Activated CD4-positive, alpha-beta T cell treated with anti-CD3 and anti-CD28 coated beads for 4 hours (primary cell): ENCODE data around the gene KIFC3.
"Not testable (repeated sequence)": the region's sequence is repeated elsewhere in the genome, so short reads cannot be mapped to it uniquely, and the experiment has no call there.

Source experiments
- DNase-seq, 2 donors: peaks; one replicate each; pipeline ENCODE4 v3.0.0-alpha.2; 2020

Gene KIFC3

DNA sequence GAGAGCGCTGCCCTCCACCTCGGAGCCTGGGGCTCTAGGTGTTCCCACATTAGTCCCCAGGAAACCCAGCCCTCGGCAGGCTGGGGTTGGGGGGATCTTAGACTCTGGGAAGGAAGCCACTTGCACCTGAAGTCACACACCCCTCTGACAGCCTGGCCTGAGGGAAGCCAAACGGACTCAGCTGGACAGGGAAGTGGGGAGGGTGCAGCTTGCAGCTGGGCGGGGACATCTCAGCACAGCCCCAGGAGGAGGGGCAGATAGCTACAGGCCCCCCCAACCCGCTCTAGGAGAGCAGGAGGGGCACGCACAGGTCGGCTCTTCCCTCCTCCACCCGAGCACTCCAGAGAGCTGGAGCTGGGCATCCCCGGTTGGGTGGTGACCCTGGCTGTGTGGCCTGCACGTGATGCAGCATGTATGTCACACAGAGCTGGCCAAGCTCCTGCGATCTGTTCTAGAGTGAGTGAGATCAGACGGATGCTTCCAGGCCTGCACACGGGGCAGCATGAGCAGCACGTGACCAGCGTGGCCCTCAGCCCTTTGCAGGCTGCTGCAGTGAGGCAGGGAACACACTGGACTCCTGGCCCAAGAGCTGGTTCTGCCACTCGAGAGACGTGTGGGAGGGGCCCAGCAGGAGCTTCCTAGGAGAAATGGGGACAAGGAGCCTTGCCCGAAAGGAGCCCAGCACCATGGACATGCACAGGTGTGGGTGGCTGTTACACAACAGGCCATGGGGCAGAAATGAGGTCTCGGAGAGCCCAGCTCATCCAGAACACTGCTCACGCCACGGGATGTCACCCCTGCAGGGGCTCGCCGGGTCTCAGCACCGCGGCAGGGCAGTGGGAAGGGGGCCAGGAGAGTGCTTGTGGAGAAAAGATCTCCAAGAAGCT is 15.4 kb downstream of the KIFC3 start:
- no peak for DNase-seq

DNA sequence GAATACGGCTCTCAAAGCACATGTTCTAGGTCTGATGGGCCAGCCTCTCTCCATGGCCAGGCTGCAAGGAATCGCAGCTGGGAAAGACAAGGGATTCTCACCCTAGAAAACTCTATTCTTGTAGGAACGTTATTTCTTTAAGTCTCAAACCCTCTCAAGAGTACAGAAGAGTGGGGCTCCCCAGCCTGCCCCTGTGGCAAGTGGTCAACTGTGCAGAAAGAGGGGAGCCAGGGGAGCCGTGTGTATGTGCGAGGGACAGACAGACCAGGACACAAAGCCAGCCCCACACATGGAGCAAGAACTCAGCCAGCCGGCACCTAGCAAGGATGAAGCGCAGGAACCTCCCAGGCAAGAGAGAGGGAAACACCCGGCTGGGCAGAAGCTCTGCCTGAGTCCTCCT is 16.4 kb downstream of the KIFC3 start:
- DNase-seq, result no peak

DNA sequence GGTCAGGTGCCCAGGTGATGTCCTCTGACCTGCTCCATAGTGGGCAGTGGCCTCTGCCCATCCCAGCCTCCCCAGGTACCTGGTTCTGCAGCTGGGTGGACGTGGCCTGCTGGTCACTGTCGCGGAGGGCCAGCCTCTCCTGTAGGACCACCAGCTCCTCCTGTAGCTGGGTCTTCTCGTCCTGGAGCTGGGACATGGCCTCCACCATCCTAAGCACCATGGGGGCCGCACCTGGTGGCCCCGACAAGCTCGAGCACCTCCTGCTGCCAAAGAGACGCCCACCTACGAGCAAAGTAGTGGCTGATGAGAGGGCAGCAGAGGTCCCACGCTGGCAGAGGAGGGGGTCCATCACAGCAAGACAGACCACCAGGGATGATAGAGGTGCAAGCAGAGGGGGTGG is 16.9 kb downstream of the KIFC3 start:
- DNase-seq, result no peak

DNA sequence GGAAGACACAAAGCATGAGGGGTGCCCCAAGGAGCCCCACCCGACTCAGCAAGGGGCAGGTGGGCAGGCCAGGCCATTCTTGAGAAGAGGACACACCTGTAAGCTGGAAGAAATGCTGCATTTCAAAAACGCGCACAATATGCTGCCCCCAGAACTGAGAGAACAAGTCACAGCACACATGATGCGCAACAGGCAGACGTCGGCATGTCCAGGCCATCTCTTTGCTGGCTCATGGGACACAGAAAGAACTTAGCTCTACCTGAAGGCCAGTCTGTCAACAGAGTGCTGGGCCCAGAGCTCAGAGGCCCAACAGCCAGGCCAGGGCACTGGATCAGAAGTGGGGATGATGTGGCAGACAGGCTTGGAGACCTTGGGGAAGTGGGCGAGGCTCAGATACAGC is 18.0 kb downstream of the KIFC3 start:
- DNase-seq, result no peak

DNA sequence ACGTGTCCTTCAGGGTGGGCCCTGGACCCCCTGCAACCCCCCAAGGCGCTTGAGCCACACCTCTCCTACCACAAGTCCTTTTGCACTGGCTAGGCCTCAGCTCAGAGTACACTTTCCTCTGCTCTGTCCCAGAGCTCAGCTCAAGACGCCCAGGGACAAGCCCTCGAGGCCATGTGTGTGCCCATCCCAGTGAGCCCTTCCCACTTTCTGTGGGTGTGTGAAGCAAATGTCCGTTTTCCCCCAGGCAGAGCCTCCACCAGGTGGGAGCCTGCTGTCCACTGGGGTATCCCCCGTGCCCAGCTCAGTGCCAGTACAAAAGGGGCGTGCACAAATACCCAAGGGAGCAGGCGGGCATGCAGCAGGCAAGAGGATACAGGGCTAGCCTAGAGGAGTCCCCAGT is 18.4 kb downstream of the KIFC3 start:
- DNase-seq, result no peak

DNA sequence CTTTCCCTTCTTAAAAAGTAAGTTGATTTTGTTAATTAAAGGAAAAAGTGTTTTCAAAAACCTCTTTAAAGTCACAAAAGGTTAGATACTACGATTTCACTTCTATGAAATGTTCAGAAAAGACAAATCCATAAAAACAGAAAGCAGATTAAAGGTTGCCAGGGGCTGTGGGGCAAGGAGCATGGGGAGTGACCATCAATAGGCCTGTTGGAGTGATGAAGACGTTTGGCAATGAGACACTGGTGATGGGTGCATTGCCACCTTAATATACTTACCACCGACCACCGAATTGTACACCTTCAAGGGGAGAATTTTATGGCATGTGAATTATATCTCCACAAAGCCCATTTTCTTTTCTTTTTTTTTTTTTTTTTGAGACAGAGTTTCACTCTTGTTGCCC is 19.2 kb downstream of the KIFC3 start:
- DNase-seq, result no peak

DNA sequence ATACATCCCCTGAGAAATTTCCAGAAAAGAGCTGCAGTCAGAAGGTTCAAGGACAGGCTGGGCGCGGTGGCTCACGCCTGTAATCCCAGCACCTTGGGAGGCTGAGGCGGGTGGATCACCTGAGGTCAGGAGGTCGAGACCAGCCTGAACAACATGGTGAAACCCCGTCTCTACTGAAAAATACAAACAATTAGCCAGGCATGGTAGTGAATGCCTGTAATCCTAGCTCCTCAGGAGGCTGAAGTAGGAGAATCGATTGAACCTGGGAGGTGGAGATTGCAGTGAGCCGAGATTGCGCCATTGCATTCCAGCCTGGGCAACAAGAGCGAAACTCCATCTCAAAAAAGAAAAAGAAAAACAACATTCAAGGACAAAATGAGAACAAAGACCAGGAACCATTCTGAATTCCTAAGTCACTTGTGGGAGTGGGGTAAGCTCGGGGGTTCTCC is 19.7 kb downstream of the KIFC3 start:
- not testable (repeated sequence) for DNase-seq

DNA sequence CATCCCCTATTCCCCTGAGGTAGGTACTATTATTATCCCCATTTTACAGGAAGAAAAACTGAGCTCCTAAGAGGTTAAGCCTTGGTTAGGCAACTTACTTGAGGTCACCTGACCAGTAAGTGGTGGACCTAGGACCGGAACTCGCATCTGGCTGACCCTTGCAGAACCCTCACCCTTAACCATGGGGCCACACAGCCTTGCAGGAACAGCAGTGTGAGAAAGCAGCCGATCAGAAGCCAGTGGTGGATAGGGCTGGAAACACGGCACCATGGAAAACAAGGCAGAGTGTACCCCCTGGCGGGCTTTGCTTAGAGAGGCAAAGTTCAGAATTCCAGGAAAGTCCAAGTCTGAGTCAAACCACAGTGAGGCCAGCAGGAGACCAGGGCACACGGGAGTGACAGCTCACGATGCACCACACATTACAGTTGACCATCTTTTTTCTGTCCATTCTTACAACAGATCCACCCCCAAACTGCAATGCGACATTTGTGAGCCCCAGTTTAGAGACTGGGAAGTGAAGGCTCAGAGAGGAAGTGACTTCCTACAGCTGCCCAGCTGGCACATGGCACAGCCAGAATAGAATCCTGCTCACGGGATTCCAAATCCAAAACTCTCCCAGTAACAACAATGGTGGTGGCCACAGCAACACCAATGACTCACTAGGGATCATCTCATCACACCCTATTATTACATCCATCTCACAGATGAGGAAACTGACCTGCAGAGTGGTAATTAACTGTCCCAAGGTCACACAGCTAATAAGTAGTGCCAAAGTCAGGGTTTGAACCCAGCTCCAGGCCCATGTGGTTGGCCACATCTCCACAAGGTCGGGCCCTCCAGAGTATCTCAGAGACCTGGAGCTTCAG is 20.3 kb downstream of the KIFC3 start:
- DNase-seq, result no peak

DNA sequence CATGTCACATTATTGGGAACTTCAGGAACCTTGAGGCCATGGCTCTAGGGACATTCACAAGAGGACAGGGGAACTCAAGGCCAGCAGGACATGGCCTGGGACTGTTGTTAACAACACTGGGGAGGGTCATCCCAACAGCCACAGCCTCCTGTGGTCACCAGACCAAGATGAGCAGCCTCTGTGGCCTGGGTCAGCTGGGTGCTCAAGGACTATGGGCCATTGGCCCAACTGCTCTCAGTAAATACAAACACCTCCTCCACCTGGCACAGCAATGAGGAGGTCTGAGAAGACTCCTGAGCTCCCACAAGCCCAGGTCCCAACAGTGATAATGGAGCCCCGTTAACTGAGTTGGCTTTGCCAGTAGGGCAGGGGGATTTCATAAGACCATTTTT is 20.9 kb downstream of the KIFC3 start:
- no peak for DNase-seq

DNA sequence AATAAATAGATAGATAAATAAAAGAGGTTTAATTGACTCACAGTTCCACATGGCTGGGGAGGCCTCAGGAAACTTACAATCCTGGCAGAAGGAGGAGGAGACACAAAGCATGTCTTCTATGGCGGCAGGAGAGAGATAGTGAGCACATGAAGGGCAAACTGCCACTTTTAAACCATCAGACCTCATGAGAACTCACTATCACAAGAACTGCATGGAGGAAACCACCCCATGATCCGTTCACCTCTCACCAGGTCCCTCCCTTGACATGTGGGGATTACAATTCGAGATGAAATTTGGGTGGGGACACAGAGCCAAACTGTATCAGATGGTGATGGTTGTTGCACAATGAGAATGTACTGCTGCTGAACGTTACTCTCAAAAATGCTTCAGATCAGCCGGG is 22.5 kb downstream of the KIFC3 start:
- not testable (repeated sequence) for DNase-seq

DNA sequence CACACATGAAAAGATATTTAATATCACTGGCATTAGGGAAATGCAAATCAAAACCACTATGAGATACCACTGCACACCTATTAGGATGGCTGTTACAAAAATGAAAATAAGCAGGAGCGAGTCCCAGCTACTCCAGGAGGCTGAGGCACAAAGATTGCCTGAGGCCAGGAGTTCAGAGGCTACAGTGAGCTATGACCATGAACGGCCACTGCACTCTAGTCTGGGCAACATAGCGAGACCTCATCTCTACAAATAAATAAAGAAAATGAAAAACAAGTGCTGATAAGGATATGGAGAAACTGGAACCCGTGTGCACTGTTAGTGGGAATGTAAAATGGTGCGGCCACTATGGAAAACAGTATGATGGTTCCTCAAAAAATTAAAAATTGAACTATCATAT is 23.6 kb downstream of the KIFC3 start:
- no peak for DNase-seq

DNA sequence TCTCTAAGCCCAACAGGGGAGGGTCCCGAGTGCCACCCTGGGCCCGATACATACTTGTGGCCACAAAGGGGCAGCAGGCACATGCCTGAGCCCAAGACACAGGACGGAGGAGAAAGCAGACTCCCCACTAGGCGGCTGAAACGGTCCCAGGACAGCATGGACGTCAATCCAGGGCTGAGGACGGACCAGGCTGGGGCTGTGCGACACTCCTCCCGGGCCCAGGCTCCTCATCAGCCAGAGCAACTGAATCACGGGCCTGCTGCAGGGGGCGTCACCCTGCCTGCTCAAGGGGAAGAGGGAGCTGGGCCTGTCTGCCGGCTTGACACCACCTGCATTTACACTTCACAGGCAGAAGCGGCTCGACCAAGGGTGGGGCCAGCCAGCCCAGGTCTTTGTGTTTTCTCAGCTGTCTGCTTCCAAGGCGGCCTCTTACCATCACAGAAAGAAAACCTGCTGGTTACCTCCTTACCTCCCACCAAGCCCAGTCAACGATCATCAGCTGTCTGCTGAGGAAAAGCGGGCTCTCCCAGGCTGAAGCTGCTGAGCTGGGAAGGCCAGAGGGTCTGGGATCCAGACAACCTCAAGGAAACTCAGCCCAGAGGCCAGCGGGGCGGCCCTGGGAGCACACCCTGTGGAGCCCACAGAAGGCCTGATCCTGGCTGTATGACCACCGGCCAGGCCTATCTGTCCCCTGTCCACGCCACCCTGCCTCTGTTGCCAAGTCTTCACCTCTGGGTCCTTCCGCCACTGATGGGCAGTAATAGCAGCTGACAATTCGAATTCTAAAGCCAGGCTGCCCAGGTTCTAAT is 26.4 kb downstream of the KIFC3 start:
- DNase-seq, result no peak

DNA sequence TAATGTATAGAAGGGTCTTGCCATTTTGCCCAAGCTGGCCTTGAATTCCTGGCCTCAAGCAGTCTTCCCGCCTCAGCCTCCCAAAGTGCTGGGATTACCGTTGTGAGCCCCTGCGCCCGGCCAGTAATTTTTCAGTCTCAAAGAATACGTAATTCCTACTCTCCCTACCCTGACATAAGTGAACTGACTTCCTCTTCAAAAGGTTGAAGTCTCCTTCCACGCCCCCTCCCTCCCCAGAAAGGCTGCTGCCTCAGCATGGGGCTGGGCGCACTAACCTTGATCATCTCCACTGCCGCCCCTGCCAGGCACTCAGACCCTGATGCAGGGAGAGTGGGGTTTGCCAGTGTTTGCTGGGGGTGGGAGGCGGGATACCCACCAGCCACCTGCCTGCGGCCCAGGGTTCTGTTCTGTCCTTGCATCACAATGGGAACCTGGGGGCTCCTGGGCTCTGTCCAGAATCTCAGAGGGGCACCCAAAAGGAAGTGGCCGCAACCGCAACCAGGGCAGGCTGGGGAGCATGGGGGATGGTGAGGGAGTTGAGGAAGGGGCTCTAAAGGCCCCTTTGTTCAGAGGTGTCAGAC is 27.5 kb downstream of the KIFC3 start:
- DNase-seq, result no peak

DNA sequence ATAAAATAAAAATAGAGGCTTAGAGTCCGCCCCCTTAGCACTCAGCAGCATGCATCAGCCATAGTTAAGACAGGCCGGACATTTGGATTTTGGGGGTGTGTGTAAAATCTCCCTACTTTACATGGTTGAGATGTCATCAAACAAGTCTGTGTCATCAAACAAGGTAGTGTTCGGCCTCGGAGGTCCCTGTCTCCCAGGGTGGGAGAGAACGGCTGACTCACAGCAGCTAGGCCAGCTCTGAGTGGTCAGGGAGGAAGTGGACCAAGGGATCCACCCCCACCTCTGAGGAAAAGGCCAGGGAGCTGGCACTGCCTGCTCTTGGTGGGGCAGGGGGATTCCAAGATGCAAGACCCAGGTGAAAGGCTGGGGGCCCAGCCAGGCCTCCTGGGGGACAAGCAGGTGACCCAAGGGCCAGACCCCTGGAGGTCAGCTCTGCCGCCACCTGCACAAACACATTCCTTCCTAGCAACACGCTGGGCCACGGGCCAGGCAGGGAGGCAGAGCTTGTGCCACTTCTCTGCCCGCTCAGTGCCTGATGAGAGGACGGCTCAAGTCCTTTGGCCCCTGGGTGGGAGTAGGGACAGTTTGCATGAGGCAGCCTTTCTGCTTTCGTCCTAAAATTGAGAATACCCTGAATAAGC is 28.5 kb downstream of the KIFC3 start:
- no peak for DNase-seq

DNA sequence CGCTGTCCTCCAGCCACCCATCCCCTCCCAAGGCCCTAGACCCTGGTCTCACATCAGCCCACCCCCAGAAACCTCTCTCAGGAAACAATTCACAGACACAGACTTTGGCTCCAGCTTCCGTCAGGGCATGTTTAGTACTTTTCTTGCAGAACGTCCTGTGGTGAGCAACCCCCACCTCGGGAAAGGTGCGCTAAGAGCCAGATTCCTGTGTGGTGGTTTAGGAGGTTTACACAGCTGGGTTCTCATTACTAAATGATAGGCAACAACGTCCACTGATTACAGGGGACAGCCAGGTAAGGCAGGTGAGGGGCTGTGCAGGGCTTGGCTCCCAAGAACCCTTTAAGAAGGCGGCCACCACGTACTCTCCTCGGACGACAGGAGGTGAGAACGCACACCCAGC is 29.3 kb downstream of the KIFC3 start:
- no peak for DNase-seq

DNA sequence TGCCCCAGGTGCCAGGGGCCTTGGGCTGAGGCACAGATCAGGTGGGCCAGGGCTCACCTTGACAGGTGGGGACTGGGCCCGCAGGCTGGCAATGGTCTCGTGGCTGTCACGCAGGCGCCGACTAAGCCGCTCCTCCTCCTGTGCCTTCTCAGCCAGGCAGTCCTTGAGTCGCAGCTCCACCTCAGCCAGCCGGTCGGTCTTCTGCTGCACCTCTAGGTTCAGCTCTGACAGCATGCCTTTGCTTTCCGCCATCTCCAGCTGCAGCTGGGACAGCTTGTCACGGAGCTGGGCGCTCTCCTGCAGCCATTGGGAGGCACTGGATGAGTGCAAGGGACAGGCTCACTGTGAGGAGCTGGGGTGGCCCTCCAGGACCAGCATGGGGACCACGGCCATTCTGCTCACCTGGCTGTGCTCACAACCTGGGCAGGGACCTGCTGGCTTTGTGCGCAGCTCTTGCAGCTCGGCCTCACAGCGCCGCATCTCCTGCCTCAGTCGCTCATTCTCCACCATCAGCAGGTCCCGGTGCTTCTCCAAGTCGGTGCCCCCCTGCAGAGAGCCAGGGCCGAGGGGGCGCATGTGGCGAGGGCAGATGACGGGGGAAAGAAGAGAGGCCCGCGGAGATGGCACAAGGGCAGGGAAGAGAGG is 31.0 kb downstream of the KIFC3 start:
- no peak for DNase-seq

DNA sequence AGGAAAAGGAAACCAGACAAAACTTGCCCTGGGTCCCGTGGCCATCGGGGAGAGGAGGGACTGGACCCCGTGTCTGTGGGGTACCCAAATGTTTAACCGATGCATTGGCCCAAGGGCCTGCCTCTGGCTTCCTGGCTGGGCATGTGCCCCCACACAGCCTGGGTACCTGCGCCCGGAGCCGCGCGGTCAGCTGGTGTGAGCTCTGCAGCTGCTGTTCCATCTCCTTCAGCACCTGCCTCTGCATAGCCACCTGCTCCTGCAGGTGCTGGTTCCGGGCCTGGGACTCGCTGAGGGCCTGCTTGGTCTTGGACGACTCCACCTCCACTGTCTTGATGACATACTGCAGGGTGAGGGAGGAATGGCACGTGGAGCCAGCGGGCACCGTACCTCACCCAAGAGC is 31.9 kb downstream of the KIFC3 start:
- DNase-seq, result no peak

DNA sequence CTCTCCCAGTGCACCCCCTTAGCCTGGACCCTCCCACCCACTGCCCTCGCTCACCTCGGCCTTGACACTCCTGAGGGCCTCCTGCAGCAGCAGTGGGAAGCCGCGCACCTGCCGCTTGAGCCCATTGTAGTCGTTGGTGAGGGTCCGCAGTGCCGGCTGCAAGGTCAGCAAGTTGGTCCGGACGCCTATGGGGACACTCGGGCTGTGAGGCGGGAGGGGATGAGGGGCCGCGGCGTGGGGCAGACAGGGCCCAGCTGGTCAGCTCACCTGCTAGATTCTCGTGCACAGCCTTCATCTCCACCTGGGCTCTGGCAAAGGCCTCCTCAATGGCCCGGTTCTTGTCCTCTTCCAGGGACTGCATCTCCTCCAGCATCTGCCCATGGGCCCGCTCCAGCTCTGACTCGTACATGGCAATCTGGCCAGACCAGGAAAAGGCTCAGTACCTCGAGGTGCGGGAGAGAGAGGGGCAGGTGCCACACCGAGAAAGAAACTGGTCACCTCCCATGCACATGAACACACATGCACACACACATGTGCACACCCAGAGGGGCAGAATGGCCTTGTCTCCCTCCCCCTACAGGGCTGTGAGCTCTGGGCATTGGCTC is 32.6 kb downstream of the KIFC3 start:
- DNase-seq, result no peak

DNA sequence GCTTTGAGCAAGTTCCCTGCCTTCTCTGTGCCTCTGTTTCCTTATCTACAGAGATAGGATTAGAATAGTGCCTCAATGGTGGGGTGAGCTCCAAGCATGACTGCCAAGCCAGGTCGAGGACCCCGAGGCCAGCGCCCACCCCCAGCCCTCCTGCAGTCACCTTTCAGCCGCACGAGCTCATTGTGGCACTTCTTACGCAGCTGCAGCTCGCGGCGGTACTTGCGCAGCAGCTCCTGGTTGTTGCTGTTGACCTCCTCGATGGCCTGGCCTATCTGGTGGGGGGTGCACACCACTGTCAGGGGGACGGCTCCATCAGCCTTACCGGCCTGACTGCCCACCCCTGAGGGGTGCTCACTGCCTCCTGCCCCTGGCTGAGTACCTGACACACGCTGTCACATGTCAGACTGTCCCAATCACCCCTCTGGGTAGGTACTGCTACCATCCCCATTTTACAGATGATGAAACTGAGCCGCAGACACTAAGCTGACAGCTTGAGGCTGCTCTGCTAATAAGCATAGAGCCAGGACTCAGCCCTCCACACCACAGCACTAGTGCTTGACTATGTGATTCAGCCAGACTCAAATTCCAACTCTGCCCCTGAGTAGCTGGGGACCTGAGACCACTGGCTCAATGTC is 35.5 kb downstream of the KIFC3 start:
- no peak for DNase-seq

DNA sequence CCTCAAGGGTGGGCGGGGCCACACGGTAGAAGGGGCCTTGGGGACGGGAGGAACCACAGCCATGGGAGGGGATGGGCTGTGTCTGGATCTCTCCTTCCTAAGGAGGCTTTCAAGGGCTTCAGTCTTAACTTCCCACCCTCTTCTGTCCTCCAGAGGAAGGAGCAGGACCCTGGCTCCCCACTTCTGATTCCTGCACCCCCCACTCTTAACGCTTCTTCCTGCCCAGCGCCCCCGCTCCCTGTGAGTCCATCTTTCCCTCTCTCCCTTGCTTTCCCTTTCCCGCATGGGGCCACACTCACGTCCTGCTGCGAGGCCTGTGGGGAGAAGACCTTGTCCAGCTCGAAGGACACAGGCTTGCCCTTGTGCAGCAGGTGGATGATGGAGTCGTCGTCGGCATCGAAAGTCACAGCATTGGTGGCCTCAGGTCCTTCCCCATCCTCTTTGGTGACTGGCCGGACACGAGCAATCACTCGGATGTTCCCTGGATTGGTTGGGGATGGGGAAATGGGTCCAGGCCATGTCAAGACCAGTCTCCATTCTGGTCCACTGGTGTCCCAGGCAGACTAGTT is 37.0 kb downstream of the KIFC3 start:
- DNase-seq, result no peak
